ENCODE measurements around the gene GPR173. TPM values are rescaled to one million over a fixed set of nuclear protein-coding genes. Genes with fewer than 3 reads are reported as not detected.

The GPR173 gene
- total RNA-seq, 2 donors from 2014 or later, result 0.47 to 1.2 TPM

- Histone ChIP-seq H3K27ac (no peak overlapping the region), H3K9me3 (no peaks in the 10 kb centered on the region), H3K4me1 (no peaks in the 10 kb centered on the region), H3K9ac (ENCODE audit: low read depth in 2 of 2, low read length in 2 of 2) (no peak overlapping the region), H3K27me3 (no peaks in the 10 kb centered on the region), H3K36me3 (no peaks in the 10 kb centered on the region), H3K4me3 (no peak overlapping the region)
- TF ChIP-seq, protein P1, sequence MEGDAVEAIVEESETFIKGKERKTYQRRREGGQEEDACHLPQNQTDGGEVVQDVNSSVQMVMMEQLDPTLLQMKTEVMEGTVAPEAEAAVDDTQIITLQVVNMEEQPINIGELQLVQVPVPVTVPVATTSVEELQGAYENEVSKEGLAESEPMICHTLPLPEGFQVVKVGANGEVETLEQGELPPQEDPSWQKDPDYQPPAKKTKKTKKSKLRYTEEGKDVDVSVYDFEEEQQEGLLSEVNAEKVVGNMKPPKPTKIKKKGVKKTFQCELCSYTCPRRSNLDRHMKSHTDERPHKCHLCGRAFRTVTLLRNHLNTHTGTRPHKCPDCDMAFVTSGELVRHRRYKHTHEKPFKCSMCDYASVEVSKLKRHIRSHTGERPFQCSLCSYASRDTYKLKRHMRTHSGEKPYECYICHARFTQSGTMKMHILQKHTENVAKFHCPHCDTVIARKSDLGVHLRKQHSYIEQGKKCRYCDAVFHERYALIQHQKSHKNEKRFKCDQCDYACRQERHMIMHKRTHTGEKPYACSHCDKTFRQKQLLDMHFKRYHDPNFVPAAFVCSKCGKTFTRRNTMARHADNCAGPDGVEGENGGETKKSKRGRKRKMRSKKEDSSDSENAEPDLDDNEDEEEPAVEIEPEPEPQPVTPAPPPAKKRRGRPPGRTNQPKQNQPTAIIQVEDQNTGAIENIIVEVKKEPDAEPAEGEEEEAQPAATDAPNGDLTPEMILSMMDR (IDR thresholded peaks at IDR 0.05), result no peak
- intact Hi-C loops (cut with DNase I), result no loop called here
- no peak for DNase-seq
Measured at GRCh38 chrX:53091354-53091753, 42.8 kb downstream of the GPR173 start.

DNA sequence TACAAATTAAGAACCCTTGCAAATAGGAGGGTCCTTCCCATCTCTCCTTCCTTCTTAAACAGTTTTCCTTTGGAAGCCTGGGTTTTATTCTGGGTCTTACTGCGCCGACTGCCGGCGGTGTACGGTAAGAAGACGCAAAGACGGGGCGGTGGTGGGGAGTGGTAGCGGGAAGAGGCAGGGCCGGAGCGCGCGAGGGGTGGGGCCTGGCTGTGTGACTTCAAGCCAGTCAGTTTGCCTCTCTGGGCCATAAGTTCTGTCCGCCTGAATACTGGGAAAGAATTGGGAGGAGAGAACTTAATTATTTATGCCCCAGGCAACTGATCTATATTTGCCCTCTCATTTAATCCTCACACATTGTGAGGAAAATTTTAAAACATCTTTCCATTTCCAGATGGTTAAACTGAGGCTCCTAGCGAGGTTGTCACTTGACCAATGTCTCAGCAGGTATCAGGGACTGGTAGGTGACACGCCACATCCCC, 44.6 kb downstream of the GPR173 start:
- Histone ChIP-seq H3K9me3 (no peaks in the 10 kb centered on the region), H3K27ac (peak overlapping the region; percentile 82), H3K4me3 (peak overlapping the region; percentile 44), H3K9ac (ENCODE audit: low read depth in 2 of 2, low read length in 2 of 2) (peak overlapping the region in 1 of 2 donors; percentile 74), H3K36me3 (no peaks in the 10 kb centered on the region), H3K27me3 (no peaks in the 10 kb centered on the region), H3K4me1 (no peaks in the 10 kb centered on the region)
- DNase-seq, result peak; percentile 87
- intact Hi-C loops (cut with DNase I), result no loop called here
- TF ChIP-seq, protein P1 (IDR thresholded peaks at IDR 0.05), result no peak

GRCh38 chrX:53093748-53094581, 45.4 kb downstream of the GPR173 start, which contains the start of gene KANTR:
Gene KANTR (plus strand): TSS chrX:53094142. CDS start chrX:53124273, 30,131 bp downstream.
- no peaks in the 10 kb centered on the region for H3K4me1 ChIP-seq
- no peaks in the 10 kb centered on the region for H3K9me3 ChIP-seq
- no peaks in the 10 kb centered on the region for H3K36me3 ChIP-seq
- H3K27ac ChIP-seq, result peak within 1 kb of the TSS; percentile 82
- DNase-seq, result peak; percentile 91
- H3K4me3 ChIP-seq, result peak within 1 kb of the TSS; percentile 44
- intact Hi-C loops (cut with DNase I), result no loop called here
- TF ChIP-seq, protein P1 (IDR thresholded peaks at IDR 0.05), result no peak
- H3K9ac ChIP-seq (ENCODE audit: low read depth in 2 of 2, low read length in 2 of 2), result peak within 1 kb of the TSS; percentile 57 to 74
- H3K27me3 ChIP-seq, result no peaks in the 10 kb centered on the region

GRCh38 chrX:53094582-53094905, 46.0 kb downstream of the GPR173 start:
- TF ChIP-seq, protein P1 (IDR thresholded peaks at IDR 0.05), result no peak
- Histone ChIP-seq H3K9ac (ENCODE audit: low read depth in 2 of 2, low read length in 2 of 2) (peak overlapping the region; percentile 27 to 63), H3K9me3 (no peaks in the 10 kb centered on the region), H3K4me1 (no peaks in the 10 kb centered on the region), H3K27ac (peak overlapping the region; percentile 82), H3K36me3 (no peaks in the 10 kb centered on the region), H3K27me3 (no peaks in the 10 kb centered on the region), H3K4me3 (peak overlapping the region; percentile 44)
- DNase-seq, result no peak
- intact Hi-C loops (cut with DNase I), result no loop called here

- Histone ChIP-seq H3K36me3 (no peaks in the 10 kb centered on the region), H3K4me1 (no peaks in the 10 kb centered on the region), H3K27me3 (no peaks in the 10 kb centered on the region), H3K27ac (no peak overlapping the region), H3K9me3 (no peaks in the 10 kb centered on the region), H3K9ac (ENCODE audit: low read depth in 2 of 2, low read length in 2 of 2) (no peak overlapping the region), H3K4me3 (no peak overlapping the region)
- DNase-seq, result no peak
- intact Hi-C loops (cut with DNase I), result no loop called here
- TF ChIP-seq, protein P1 (IDR thresholded peaks at IDR 0.05), result no peak
Measured at GRCh38 chrX:53095796-53096195, 47.2 kb downstream of the GPR173 start.

Measured in colonic mucosa (tissue), 4 donors.